Natural killer cell (primary cell): ENCODE data around the gene RALGPS1. TPM values are rescaled to one million over a fixed set of nuclear protein-coding genes. Genes with fewer than 3 reads are reported as not detected.

Experiments
- ATAC-seq, 3 donors: fragments of 150-1000 bp in 2 of 3; fragments of 200-7000 bp in 1 of 3; cut with Tn5 transposase; 1 replicate in 1 of 3; 2 replicates in 2 of 3; pipeline ENCODE4 v1.10.0; 2021; ENCODE audit warnings: mild to moderate bottlenecking in 2 of 3, moderate library complexity in 2 of 3
- DNase-seq, 2 donors: peaks; one replicate each; pipeline versions ENCODE4 v3.0.0 to v3.0.0-alpha.2; 2013 to 2021; ENCODE audit warnings: mixed read lengths in 1 of 2
- H3K27ac ChIP-seq: one replicate; pipeline ENCODE4 v1.5.1; 2013; ENCODE audit warnings: mild to moderate bottlenecking, low read length
- H3K27me3 ChIP-seq: one replicate; pipeline ENCODE4 v1.6.1; 2013; ENCODE audit warnings: low read length; ENCODE audit not compliant: control insufficient read depth, insufficient read depth
- H3K36me3 ChIP-seq: one replicate; pipeline ENCODE4 v1.6.1; 2013; ENCODE audit warnings: low read length; ENCODE audit not compliant: control insufficient read depth, insufficient read depth
- H3K4me1 ChIP-seq: one replicate; pipeline ENCODE4 v1.6.1; 2013; ENCODE audit warnings: low read length; ENCODE audit not compliant: control insufficient read depth, insufficient read depth
- H3K4me3 ChIP-seq: one replicate; pipeline ENCODE4 v1.5.1; 2013; ENCODE audit warnings: low read length
- H3K9me3 ChIP-seq: one replicate; pipeline ENCODE4 v1.6.1; 2013; ENCODE audit warnings: low read length; ENCODE audit not compliant: control insufficient read depth, insufficient read depth
- H3K27ac Mint-ChIP-seq, 2 donors: one replicate each; pipeline ENCODE4 v1.8.0; 2022; ENCODE audit warnings: mild to moderate bottlenecking in 2 of 2, mixed read lengths in 2 of 2, moderate library complexity in 1 of 2
- H3K27me3 Mint-ChIP-seq, 2 donors: one replicate each; pipeline ENCODE4 v1.8.0; 2022; ENCODE audit warnings: low read depth in 2 of 2, mixed read lengths in 2 of 2
- H3K36me3 Mint-ChIP-seq: one replicate; pipeline ENCODE4 v1.8.0; 2022; ENCODE audit warnings: mixed read lengths
- H3K4me1 Mint-ChIP-seq, 2 donors: one replicate each; pipeline ENCODE4 v1.8.0; 2022; ENCODE audit warnings: mixed read lengths in 2 of 2
- H3K4me3 Mint-ChIP-seq: one replicate; pipeline ENCODE4 v1.8.0; 2022; ENCODE audit warnings: mild to moderate bottlenecking, moderate library complexity, mixed read lengths
- H3K9me3 Mint-ChIP-seq, 2 donors: one replicate each; pipeline ENCODE4 v1.8.0; 2022; ENCODE audit warnings: mixed read lengths in 2 of 2
- CTCF ChIP-seq: fragments of 200-600 bp; IDR thresholded peaks from one replicate; pipeline ENCODE4 v1.8.0; 2022; ENCODE audit warnings: antibody characterized with exemption
- WGBS: methylation state at CpG from one replicate; pipeline ENCODE4 v1.1.7; 2013; ENCODE audit warnings: missing lambda C conversion rate; ENCODE audit not compliant: insufficient coverage; 5-methylcytosine and 5-hydroxymethylcytosine counted together
- intact Hi-C: fragments of 100-400 bp; cut with micrococcal nuclease; formaldehyde crosslinking; loops from one replicate; pipeline ENCODE4 v1.14.2; 2022
- total RNA-seq, 4 donors: library from RNA; stranded (reverse); fragments of 120-200 nt in 1 of 4; gene quantifications; one replicate each; pipeline versions ENCODE4 v1.2.3 to v1.2.4, GENCODE V29; 2013 to 2022

The RALGPS1 gene
- total RNA-seq, 3 donors from 2014 or later (not counting 1 experiment from before 2014, with no cell fraction given): 11.9 to 21.2 (median 13.2) TPM

- H3K27me3 ChIP-seq: peaks cover 11% of the 10 kb centered on the region
- no peak for DNase-seq
- Mint-ChIP-seq H3K9me3 (no peaks in the 10 kb centered on the region), H3K4me1 (peaks cover 83 to 88% of the 10 kb centered on the region in 2 donors), H3K4me3 (no peak overlapping the region), H3K27me3 (peaks cover 19 to 23% of the 10 kb centered on the region in 2 donors), H3K36me3 (peaks cover 11% of the 10 kb centered on the region), H3K27ac (peak overlapping the region in 1 of 2 donors; percentile 93)
- no peak for ATAC-seq
- H3K4me3 ChIP-seq: no peak overlapping the region
- H3K27ac ChIP-seq: no peak overlapping the region
- TF ChIP-seq CTCF: no peak
- intact Hi-C loops: loop anchor here (5.0 to 10.0 kb wide), 3 partner anchors 60 to 350 kb away; no protein-coding TSS in a partner anchor
- 91% methylated on average over 3 of the region's 3 CpGs for WGBS
- H3K4me1 ChIP-seq: peaks cover 65% of the 10 kb centered on the region
- no peaks in the 10 kb centered on the region for H3K36me3 ChIP-seq
- peaks cover 3% of the 10 kb centered on the region for H3K9me3 ChIP-seq
These were observed 70.4 kb downstream of the RALGPS1 start for GRCh38 chr9:126984969-126985368.

GRCh38 chr9:126985870-126986498, 71.4 kb downstream of the RALGPS1 start:
- intact Hi-C loops: loop anchor here (2.0 to 10.0 kb wide), 4 partner anchors 19 to 351 kb away; no protein-coding TSS in a partner anchor
- no peak overlapping the region for H3K4me3 ChIP-seq
- 0% methylated on average over 7 of the region's 7 CpGs for WGBS
- peaks cover 65% of the 10 kb centered on the region for H3K4me1 ChIP-seq
- H3K27me3 Mint-ChIP-seq: peaks cover 28 to 33% of the 10 kb centered on the region in 2 donors
- H3K4me3 Mint-ChIP-seq: peak overlapping the region; percentile 86
- H3K4me1 Mint-ChIP-seq: peaks cover 91 to 95% of the 10 kb centered on the region in 2 donors
- peaks cover 18% of the 10 kb centered on the region for H3K36me3 Mint-ChIP-seq
- H3K36me3 ChIP-seq: no peaks in the 10 kb centered on the region
- no peak for TF ChIP-seq CTCF
- H3K27ac Mint-ChIP-seq: peak overlapping the region; percentile 89 to 93
- peak; percentile 73 to 99 for DNase-seq
- ATAC-seq: peak; percentile 58 to 80 (median 78)
- H3K27ac ChIP-seq: peak overlapping the region; percentile 38
- H3K9me3 ChIP-seq: peaks cover 3% of the 10 kb centered on the region
- H3K27me3 ChIP-seq: peaks cover 19% of the 10 kb centered on the region
- H3K9me3 Mint-ChIP-seq: no peaks in the 10 kb centered on the region

DNA sequence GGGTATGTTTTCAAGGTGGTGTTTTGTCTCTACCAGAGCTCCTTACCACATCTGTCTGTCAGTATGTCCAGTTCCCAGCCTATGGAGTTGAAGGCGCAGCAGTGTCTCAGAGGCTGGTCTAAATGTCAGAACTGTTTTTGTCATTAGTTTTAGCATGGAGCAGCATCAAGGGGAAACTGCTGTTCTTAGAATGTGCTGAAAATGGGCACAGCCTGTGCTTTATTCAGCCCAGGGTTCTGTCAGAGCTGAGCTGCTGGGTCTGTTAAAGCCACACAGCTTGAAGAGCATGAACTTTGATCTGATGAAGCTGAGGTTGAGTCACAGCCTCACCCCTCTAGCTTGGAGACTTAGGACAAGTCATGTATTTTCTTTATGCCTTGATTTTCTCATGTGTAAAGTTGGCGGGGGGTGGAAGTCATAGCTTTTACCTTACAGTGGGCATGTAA, 71.9 kb downstream of the RALGPS1 start:
- Histone ChIP-seq H3K36me3 (no peaks in the 10 kb centered on the region), H3K27me3 (peaks cover 21% of the 10 kb centered on the region), H3K9me3 (peaks cover 3% of the 10 kb centered on the region), H3K27ac (peak overlapping the region; percentile 38), H3K4me3 (no peak overlapping the region), H3K4me1 (peaks cover 65% of the 10 kb centered on the region)
- ATAC-seq: peak; percentile 3 to 39 (median 3)
- no peaks in the 10 kb centered on the region for H3K9me3 Mint-ChIP-seq
- intact Hi-C loops: loop anchor here (2.0 to 10.0 kb wide), 4 partner anchors 18 to 352 kb away; no protein-coding TSS in a partner anchor
- peaks cover 19% of the 10 kb centered on the region for H3K36me3 Mint-ChIP-seq
- peak overlapping the region; percentile 86 for H3K4me3 Mint-ChIP-seq
- H3K27me3 Mint-ChIP-seq: peaks cover 34 to 37% of the 10 kb centered on the region in 2 donors
- H3K27ac Mint-ChIP-seq: peak overlapping the region; percentile 89 to 93
- WGBS: 74% methylated on average over 2 of the region's 2 CpGs
- H3K4me1 Mint-ChIP-seq: peaks cover 86 to 90% of the 10 kb centered on the region in 2 donors
- peak in 1 of 2 donors; percentile 68 for DNase-seq
- TF ChIP-seq CTCF: no peak
